H1 (cell line): Measurements from ENCODE around the gene INPP5A. TPM values are rescaled to one million over a fixed set of nuclear protein-coding genes. Genes with fewer than 3 reads are reported as not detected.

ENCODE experiments used
- CTCF ChIA-PET: fragments of 300-600 bp; sonication (Branson Sonifier 250); formaldehyde crosslinking; loops from one replicate; lab custom pipeline; 2021; ENCODE audit not compliant: partially characterized antibody; lab: Charles Lee
- POLR2A ChIA-PET: fragments of 300-600 bp; sonication (Branson Sonifier 250); formaldehyde crosslinking; loops from one replicate; lab custom pipeline; 2021; ENCODE audit warnings: inconsistent platforms; ENCODE audit not compliant: partially characterized antibody; lab: Charles Lee
- DNase-seq, 2 experiments: peaks; one replicate each; pipeline versions ENCODE4 v3.0.0 to v3.0.0-alpha.2; 2010 to 2022; ENCODE audit warnings: low spot score in 2 of 2, low read depth in 1 of 2, mixed read lengths in 1 of 2
- FAIRE-seq: peaks from 2 replicates; lab custom pipeline; 2011; peaks lifted over from hg19 to GRCh38; lab: Jason Lieb, UNC
- H2AFZ ChIP-seq: 2 replicates; pipeline ENCODE4 v1.8.1; 2012; ENCODE audit warnings: low read length, inconsistent platforms
- H2AK5ac ChIP-seq: 2 replicates; pipeline ENCODE4 v1.6.1; 2013; ENCODE audit warnings: low read depth, low read length
- H2BK120ac ChIP-seq: replicated peaks from 2 replicates; pipeline ENCODE3; 2013; ENCODE audit warnings: low read depth, low read length, inconsistent platforms
- H2BK12ac ChIP-seq: 2 replicates; pipeline ENCODE4 v1.6.1; 2013; ENCODE audit warnings: low read depth, low read length
- H2BK15ac ChIP-seq: 2 replicates; pipeline ENCODE4 v1.6.1; 2013; ENCODE audit warnings: low read length
- H2BK20ac ChIP-seq: 2 replicates; pipeline ENCODE4 v1.6.1; 2013; ENCODE audit warnings: low read length
- H2BK5ac ChIP-seq: 2 replicates; pipeline ENCODE4 v1.6.1; 2013; ENCODE audit warnings: low read depth, low read length
- H3K14ac ChIP-seq: 2 replicates; pipeline ENCODE4 v1.6.1; 2013; ENCODE audit warnings: inconsistent platforms; ENCODE audit not compliant: insufficient read length
- H3K18ac ChIP-seq: 2 replicates; pipeline ENCODE4 v1.6.1; 2013; ENCODE audit warnings: low read length; ENCODE audit errors: extremely low read depth
- H3K23ac ChIP-seq: 2 replicates; pipeline ENCODE4 v1.6.1; 2013; ENCODE audit warnings: inconsistent platforms; ENCODE audit not compliant: insufficient read length
- H3K23me2 ChIP-seq: 2 replicates; pipeline ENCODE4 v1.6.1; 2013; ENCODE audit warnings: low read depth, low read length
- H3K27ac ChIP-seq: 2 replicates; pipeline ENCODE4 v1.6.1; 2011; ENCODE audit warnings: low read depth, low read length, inconsistent platforms
- H3K27me3 ChIP-seq, 4 experiments: replicated peaks in 1 of 4; 1 replicate in 1 of 4; 2 replicates in 3 of 4; pipeline versions ENCODE4 v1.6.1 to v1.8.1; 2011 to 2013; ENCODE audit warnings: low read length in 3 of 4, mild to moderate bottlenecking in 3 of 4, inconsistent platforms in 2 of 4, mixed read lengths in 2 of 4, moderate library complexity in 1 of 4; ENCODE audit not compliant: control insufficient read depth in 3 of 4, insufficient read depth in 3 of 4; ENCODE audit errors: extremely low read depth in 1 of 4
- H3K36me3 ChIP-seq, 4 experiments: 2 replicates each; pipeline versions ENCODE4 v1.6.1 to v1.8.1; 2011 to 2013; ENCODE audit warnings: mild to moderate bottlenecking in 4 of 4, low read length in 3 of 4, moderate library complexity in 2 of 4, control low read depth in 1 of 4, inconsistent platforms in 1 of 4; ENCODE audit not compliant: insufficient read depth in 4 of 4, control insufficient read depth in 2 of 4
- H3K4ac ChIP-seq: replicated peaks from 2 replicates; pipeline ENCODE3; 2013; ENCODE audit warnings: low read length, low read depth, mixed read lengths, inconsistent platforms; ENCODE audit not compliant: insufficient read length
- H3K4me1 ChIP-seq, 4 experiments: replicated peaks in 1 of 4; 1 replicate in 1 of 4; 2 replicates in 3 of 4; pipeline versions ENCODE4 v1.6.1 to v1.8.1; 2011 to 2013; ENCODE audit warnings: low read length in 3 of 4, inconsistent platforms in 2 of 4, mixed read lengths in 1 of 4; ENCODE audit not compliant: insufficient read depth in 4 of 4, control insufficient read depth in 3 of 4
- H3K4me2 ChIP-seq, 2 experiments: 2 replicates each; pipeline versions ENCODE4 v1.6.1 to v1.8.1; 2011 to 2013; ENCODE audit warnings: low read depth in 2 of 2, low read length in 2 of 2, control low read depth in 1 of 2, inconsistent platforms in 1 of 2, mild to moderate bottlenecking in 1 of 2; ENCODE audit not compliant: insufficient read depth in 1 of 2
- H3K4me3 ChIP-seq, 4 experiments: fragments of 200-600, 300-600 bp in 1 of 4; sonication (generic), shearing (Covaris generic), sonication (Bioruptor Twin) in 1 of 4; 2 replicates each; pipeline versions ENCODE4 v1.5.1 to v1.8.1; 2011 to 2016; ENCODE audit warnings: low read length in 4 of 4, low read depth in 3 of 4, control low read depth in 2 of 4, inconsistent platforms in 2 of 4, mild to moderate bottlenecking in 2 of 4, mixed read lengths in 1 of 4, moderate library complexity in 1 of 4; ENCODE audit not compliant: insufficient read depth in 2 of 4; ENCODE audit errors: extremely low read depth in 1 of 4
- H3K56ac ChIP-seq: replicated peaks from 2 replicates; pipeline ENCODE3; 2013; ENCODE audit warnings: low read depth, mild to moderate bottlenecking, mixed read lengths, low read length, inconsistent platforms; ENCODE audit not compliant: insufficient read length
- H3K79me1 ChIP-seq: 2 replicates; pipeline ENCODE4 v1.6.1; 2013; ENCODE audit warnings: low read depth, low read length, control low read depth
- H3K79me2 ChIP-seq, 2 experiments: 2 replicates each; pipeline versions ENCODE4 v1.6.1 to v1.8.1; 2012 to 2013; ENCODE audit warnings: low read length in 2 of 2, mild to moderate bottlenecking in 2 of 2, inconsistent platforms in 1 of 2; ENCODE audit not compliant: insufficient read depth in 2 of 2, control insufficient read depth in 1 of 2
- H3K9ac ChIP-seq, 4 experiments: replicated peaks in 1 of 4; 1 replicate in 1 of 4; 2 replicates in 3 of 4; pipeline versions ENCODE4 v1.6.1 to v1.8.1; 2011 to 2013; ENCODE audit warnings: low read depth in 3 of 4, low read length in 3 of 4, control low read depth in 2 of 4, mild to moderate bottlenecking in 2 of 4, moderate library complexity in 2 of 4, inconsistent platforms in 1 of 4; ENCODE audit errors: extremely low read depth in 1 of 4
- H3K9me3 ChIP-seq, 2 experiments: 2 replicates each; pipeline versions ENCODE4 v1.6.1 to v1.8.1; 2012 to 2013; ENCODE audit warnings: mild to moderate bottlenecking in 2 of 2, moderate library complexity in 2 of 2, control low read depth in 1 of 2, inconsistent platforms in 1 of 2, low read depth in 1 of 2, low read length in 1 of 2, mixed read lengths in 1 of 2; ENCODE audit not compliant: insufficient read depth in 2 of 2
- H4K20me1 ChIP-seq, 2 experiments: replicated peaks in 1 of 2; 2 replicates each; pipeline versions ENCODE3 to v1.8.1; 2011 to 2013; ENCODE audit warnings: inconsistent platforms in 2 of 2, low read length in 2 of 2, mild to moderate bottlenecking in 1 of 2; ENCODE audit not compliant: insufficient read depth in 2 of 2, control insufficient read depth in 1 of 2
- H4K5ac ChIP-seq: 2 replicates; pipeline ENCODE4 v1.6.1; 2013; ENCODE audit warnings: low read length, low read depth, mixed read lengths, inconsistent platforms; ENCODE audit not compliant: insufficient read length
- H4K8ac ChIP-seq: 2 replicates; pipeline ENCODE4 v1.8.0; 2013; ENCODE audit warnings: mild to moderate bottlenecking, moderate library complexity, low read length, inconsistent platforms; ENCODE audit not compliant: insufficient read depth; ENCODE audit errors: extremely low read depth
- H4K91ac ChIP-seq: replicated peaks from 2 replicates; pipeline ENCODE3; 2013; ENCODE audit warnings: low read length, mixed read lengths, inconsistent platforms; ENCODE audit not compliant: insufficient read length
- CHD1 ChIP-seq: IDR thresholded peaks from 2 replicates; pipeline ENCODE4 v1.6.1; 2012; ENCODE audit warnings: low read depth, low read length, improper control_type of control experiment
- PHF8 ChIP-seq: fragments of 200-600 bp; sonication (generic); conservative IDR thresholded peaks from 2 replicates; pipeline ENCODE4 v1.7.1; 2012; ENCODE audit warnings: low read depth, mild to moderate bottlenecking, inconsistent platforms, low read length, moderate library complexity
- RNF2 ChIP-seq: fragments of 200-900, 300-1000 bp; sonication (generic); IDR thresholded peaks from 2 replicates; pipeline ENCODE4 v1.7.1; 2016; ENCODE audit warnings: borderline replicate concordance, low read depth, mild to moderate bottlenecking, antibody characterized with exemption, low read length; ENCODE audit not compliant: poor library complexity, severe bottlenecking; ENCODE audit errors: missing control alignments
- SP2 ChIP-seq: IDR thresholded peaks from 2 replicates; pipeline ENCODE4 v1.6.1; 2012; ENCODE audit warnings: mild to moderate bottlenecking, low read length, inconsistent platforms
- SUZ12 ChIP-seq: fragments of 200-600 bp; sonication (generic); IDR thresholded peaks from 2 replicates; pipeline ENCODE4 v1.6.1; 2012; ENCODE audit warnings: mild to moderate bottlenecking, inconsistent platforms, low read length, moderate library complexity, mixed read lengths
- TEAD4 ChIP-seq: IDR thresholded peaks from 2 replicates; pipeline ENCODE4 v1.6.1; 2012; ENCODE audit warnings: low read depth, low read length, inconsistent platforms, mixed read lengths
- ZNF274 ChIP-seq: IDR thresholded peaks from 2 replicates; pipeline ENCODE4 v1.7.0; 2012; ENCODE audit warnings: low read length, borderline replicate concordance; ENCODE audit errors: extremely low read depth
- WGBS, 2 experiments: shearing (Covaris generic) in 1 of 2; methylation state at CpG; one replicate each; pipeline versions ENCODE4 v1.1.6 to v1.1.7; 2013 to 2015; ENCODE audit warnings: low lambda C conversion rate in 2 of 2, mixed read lengths in 2 of 2, inconsistent platforms in 1 of 2, low coverage in 1 of 2, missing lambda C conversion rate in 1 of 2; ENCODE audit not compliant: insufficient replicate concordance in 2 of 2, insufficient coverage in 1 of 2, insufficient read length in 1 of 2; ENCODE audit errors: extremely low coverage in 1 of 2, missing lambda C conversion rate in 1 of 2; 5-methylcytosine and 5-hydroxymethylcytosine counted together
- polyA plus RNA-seq, 7 experiments: library from polyadenylated mRNA; depleted of rRNA in 3 of 7; stranded (reverse) in 5 of 7; unstranded in 2 of 7; fragments of >200 nt in 5 of 7; fragments of 200-250 nt in 2 of 7; gene quantifications; 1 replicate in 5 of 7; 2 replicates in 1 of 7; 4 replicates in 1 of 7; pipeline versions ENCODE4 v1.2.1 to v1.2.3, GENCODE V29; 2011 to 2013; ENCODE audit warnings: missing spikeins in 2 of 7, mixed read lengths in 2 of 7
- total RNA-seq: library from RNA; stranded (reverse); fragmentation: NEBNext Ultra II Directional; extraction: Animal tissue kit (Norgen Biotek cat#: 25700); gene quantifications from 2 replicates; pipeline ENCODE4 v1.2.1, GENCODE V29; 2021

The INPP5A gene
- total and polyA plus RNA-seq, 2 of the 8 experiments (the other 6 are each of a cell fraction or from before 2014, with no cell fraction given) = 19.7 to 27.5 TPM

DNA sequence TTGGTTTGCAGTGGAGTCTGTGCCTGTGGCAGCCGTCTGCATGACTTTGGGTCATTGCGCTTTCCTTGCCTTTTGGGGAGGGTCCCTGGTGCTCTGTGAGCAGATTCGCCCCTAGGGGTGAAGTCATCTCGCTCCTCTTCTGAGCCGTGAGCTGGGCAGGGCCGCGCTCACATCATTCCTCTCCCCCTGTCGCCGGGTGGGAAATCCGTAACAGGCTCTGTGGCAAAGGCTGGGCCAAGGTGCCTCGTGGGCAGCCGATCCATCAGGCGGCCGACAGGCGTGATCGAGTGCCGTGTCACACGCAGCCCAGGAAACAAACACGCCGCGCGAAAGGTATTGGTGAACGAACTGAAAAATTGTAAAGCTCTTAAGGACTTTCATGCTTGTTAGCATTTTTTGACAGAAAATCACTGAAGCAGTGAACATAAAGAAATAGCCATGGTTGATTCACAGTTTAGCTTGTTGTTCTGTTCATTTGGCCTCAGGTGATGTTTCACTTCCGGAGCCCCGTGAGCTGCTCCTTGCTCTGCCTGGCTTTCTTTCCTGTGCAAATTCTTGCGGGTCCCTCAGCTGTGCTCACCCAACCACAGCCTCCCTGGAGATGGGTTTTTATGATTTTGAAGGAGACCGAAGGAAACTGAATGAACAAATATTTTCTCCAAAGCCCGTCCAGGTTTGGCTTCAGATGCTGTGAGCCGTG lies 126.2 kb downstream of the INPP5A start:
- Histone ChIP-seq H2BK12ac (no peak overlapping the region), H3K36me3 (no peaks in the 10 kb centered on the region; a peak in 1 of 8 replicates), H3K14ac (no peak overlapping the region), H2BK5ac (no peak overlapping the region), H2BK20ac (no peak overlapping the region), H4K20me1 (peaks cover 0 to 3% of the 10 kb centered on the region in 2 experiments), H3K4me3 (no peak overlapping the region), H3K79me1 (no peaks in the 10 kb centered on the region), H2AK5ac (no peak overlapping the region), H3K27ac (no peak overlapping the region), H3K18ac (no peak overlapping the region; the same call in none of the 2 replicates), H3K56ac (no peak overlapping the region), H3K79me2 (no peaks in the 10 kb centered on the region), H3K9ac (no peak overlapping the region), H3K4me1 (no peaks in the 10 kb centered on the region), H4K91ac (no peak overlapping the region), H3K4me2 (no peak overlapping the region), H3K9me3 (no peaks in the 10 kb centered on the region), H4K5ac (no peak overlapping the region), H2BK120ac (no peak overlapping the region), H3K27me3 (no peaks in the 10 kb centered on the region), H3K23ac (no peak overlapping the region), H3K23me2 (no peaks in the 10 kb centered on the region; the same call in 1 of the 2 replicates), H4K8ac (no peak overlapping the region), H2BK15ac (no peak overlapping the region), H3K4ac (no peak overlapping the region), H2AFZ (no peak overlapping the region)
- ChIA-PET CTCF (interaction anchor here (1.0 to 3.4 kb wide), 3 partner anchors 9 to 205 kb away, joined by 3 to 13 read pairs (median 5); no protein-coding TSS in a partner anchor), POLR2A (no interaction called here)
- 90% methylated on average over 26 of the region's 29 CpGs; no CpG with 5 or more reads in 1 of the 2 experiments for WGBS, 2 experiments
- FAIRE-seq (no peak), DNase-seq (no peak)
- TF ChIP-seq PHF8 (no peak), CHD1 (no peak), ZNF274 (no peak), RNF2 (no peak), TEAD4 (no peak), SP2 (no peak), SUZ12 (no peak)
